ENCODE measurements around the gene PSMD14. TPM values are rescaled to one million over a fixed set of nuclear protein-coding genes. Genes with fewer than 3 reads are reported as not detected.

PSMD14 gene
- total RNA-seq, 1 donor from 2014 or later: 33.5 TPM

DNA sequence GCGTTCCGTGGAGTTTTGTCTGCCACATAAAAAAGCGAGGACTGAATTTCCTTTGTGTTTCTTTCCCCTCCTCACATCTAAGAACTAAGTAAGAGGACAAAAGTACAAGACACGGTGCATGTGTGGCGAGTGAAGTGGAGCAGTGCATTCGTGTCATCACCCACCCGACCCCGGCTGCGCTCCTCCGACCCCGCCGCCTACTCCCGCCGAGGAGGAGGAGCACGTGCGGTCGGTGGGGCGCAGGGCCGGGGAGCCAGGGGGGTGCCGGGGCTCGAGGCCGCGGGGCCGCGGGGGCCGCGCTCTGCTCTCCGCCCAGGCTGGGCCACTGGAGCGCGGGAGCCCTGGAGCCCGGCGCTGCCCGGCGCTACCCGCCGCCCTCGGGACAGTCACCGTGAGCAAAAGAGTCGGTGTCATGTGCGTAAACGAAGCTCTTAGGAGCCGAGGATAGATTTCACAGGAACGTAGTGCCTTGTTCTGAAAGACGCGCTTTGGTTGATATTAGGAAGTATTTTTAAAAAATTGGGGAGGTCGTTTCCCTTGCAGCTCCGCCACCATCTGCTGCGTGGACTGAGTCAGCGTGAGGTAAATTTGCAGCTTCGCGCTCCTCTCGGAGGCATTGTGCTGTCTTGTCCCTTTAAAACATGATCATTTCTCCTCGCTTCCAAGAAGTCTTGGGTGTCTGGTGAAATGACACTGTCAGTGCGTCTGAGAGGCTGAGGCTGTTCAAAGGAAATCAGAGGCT is 118.9 kb downstream of the PSMD14 start:
- DNase-seq (no peak), ATAC-seq (peak in 1 of 2 donors; percentile 13)
- no peak overlapping the region for H3K27ac ChIP-seq
- H3K9me3 ChIP-seq: no peaks in the 10 kb centered on the region
- H3K4me3 ChIP-seq: no peak overlapping the region
- peaks cover 85% of the 10 kb centered on the region for H3K27me3 ChIP-seq (ENCODE audit: low read depth)
- H3K4me1 ChIP-seq: peaks cover 16% of the 10 kb centered on the region
- H3K36me3 ChIP-seq: no peaks in the 10 kb centered on the region
- TF ChIP-seq, protein P1, sequence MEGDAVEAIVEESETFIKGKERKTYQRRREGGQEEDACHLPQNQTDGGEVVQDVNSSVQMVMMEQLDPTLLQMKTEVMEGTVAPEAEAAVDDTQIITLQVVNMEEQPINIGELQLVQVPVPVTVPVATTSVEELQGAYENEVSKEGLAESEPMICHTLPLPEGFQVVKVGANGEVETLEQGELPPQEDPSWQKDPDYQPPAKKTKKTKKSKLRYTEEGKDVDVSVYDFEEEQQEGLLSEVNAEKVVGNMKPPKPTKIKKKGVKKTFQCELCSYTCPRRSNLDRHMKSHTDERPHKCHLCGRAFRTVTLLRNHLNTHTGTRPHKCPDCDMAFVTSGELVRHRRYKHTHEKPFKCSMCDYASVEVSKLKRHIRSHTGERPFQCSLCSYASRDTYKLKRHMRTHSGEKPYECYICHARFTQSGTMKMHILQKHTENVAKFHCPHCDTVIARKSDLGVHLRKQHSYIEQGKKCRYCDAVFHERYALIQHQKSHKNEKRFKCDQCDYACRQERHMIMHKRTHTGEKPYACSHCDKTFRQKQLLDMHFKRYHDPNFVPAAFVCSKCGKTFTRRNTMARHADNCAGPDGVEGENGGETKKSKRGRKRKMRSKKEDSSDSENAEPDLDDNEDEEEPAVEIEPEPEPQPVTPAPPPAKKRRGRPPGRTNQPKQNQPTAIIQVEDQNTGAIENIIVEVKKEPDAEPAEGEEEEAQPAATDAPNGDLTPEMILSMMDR (IDR thresholded peaks at IDR 0.05): no peak
- intact Hi-C loops (cut with DNase I): no loop called here

DNA sequence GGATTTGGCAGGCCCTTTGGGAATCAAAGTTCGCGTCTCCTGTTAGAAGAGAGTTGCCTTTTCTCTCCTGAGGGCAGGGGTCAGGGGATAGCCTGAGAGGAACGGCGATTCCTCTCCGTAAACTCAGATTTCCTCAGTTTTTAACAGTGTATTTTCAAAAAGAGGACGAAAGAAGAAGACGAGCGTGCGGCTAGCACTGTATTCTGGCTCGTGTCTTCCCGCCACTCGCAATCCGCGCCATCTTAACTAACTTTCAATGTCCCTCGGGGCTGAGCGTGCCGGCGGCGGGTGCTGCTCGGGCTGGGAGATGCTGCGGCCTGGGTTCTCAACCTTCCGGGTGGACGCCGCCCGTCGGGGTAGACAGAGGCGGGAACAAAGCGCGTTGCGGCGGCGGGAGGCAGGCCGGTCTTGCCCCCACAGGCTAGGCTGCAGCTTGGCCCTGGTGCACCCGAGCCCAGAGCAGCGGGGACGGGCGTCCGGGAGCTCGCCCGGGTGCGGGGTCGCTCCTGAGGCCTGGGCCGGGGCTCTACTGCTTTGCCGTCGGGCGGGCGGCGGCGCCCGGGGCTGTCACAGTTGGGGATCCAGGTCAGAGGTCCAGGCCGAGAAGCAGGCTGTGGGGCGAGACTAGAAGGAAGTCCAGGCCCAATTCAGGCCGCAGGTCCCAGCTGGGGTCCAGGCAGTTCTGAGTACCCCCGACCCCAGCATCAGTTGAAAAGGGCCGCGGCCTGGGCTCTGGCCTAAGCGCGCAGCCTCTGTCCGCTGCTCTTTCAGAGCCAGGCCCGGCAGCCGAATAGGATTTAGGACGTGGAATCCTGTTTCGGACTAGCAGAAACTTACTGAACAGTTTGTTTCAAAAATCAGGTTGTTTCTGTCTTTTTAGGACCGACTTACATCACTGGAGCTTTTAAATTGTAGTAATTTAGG is 119.7 kb downstream of the PSMD14 start:
- intact Hi-C loops (cut with DNase I): no loop called here
- ATAC-seq (peak in 1 of 2 donors; percentile 25), DNase-seq (no peak)
- H3K9me3 ChIP-seq: no peaks in the 10 kb centered on the region
- no peaks in the 10 kb centered on the region for H3K36me3 ChIP-seq
- no peak overlapping the region for H3K27ac ChIP-seq
- no peak overlapping the region for H3K4me3 ChIP-seq
- peaks cover 16% of the 10 kb centered on the region for H3K4me1 ChIP-seq
- peaks cover 82% of the 10 kb centered on the region for H3K27me3 ChIP-seq (ENCODE audit: low read depth)
- TF ChIP-seq, protein P1 (IDR thresholded peaks at IDR 0.05): no peak

DNA sequence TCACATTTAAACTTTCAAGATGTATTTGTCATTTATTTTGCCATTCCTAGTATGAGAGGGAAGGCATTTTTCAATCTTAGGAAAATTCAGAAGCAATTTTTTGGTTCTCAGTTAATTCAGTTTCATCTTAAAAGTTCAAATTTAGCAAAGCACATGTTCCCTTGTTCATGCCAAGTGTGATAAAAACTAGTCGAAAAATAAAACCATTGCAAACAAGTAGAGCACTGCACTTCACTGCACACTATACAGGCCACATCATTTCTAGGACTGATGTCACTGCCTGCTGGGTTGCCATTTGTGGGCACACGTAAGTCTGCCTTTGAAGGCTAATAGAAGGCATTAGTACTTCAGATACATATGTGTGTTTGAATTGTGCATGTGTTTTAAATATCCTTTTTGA is 122.2 kb downstream of the PSMD14 start:
- H3K36me3 ChIP-seq: no peaks in the 10 kb centered on the region
- ATAC-seq (no peak), DNase-seq (no peak)
- intact Hi-C loops (cut with DNase I): no loop called here
- H3K4me1 ChIP-seq: peaks cover 9% of the 10 kb centered on the region
- TF ChIP-seq, protein P1 (IDR thresholded peaks at IDR 0.05): no peak
- H3K4me3 ChIP-seq: no peak overlapping the region
- H3K27ac ChIP-seq: no peak overlapping the region
- H3K27me3 ChIP-seq (ENCODE audit: low read depth): peaks cover 59% of the 10 kb centered on the region
- H3K9me3 ChIP-seq: no peaks in the 10 kb centered on the region

DNA sequence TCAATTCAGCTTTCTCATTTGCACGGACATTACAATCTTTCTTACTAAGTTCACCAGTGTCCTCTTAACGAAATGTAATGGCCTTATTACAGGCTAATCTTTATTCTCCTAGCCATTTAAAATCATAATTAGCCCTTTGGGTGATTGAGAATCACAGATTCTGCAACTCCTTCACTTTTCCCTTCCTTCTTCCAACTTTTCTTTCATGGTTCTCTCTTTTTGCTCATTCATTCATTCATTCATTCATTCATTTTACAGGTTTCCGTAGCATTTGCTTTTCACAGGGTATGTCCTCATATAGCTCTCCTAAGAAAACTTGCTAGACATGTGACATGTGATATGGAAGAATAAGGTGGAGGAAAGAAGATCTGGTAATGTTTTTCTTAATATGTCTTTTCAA is 123.9 kb downstream of the PSMD14 start:
- no peak overlapping the region for H3K4me3 ChIP-seq
- H3K27me3 ChIP-seq (ENCODE audit: low read depth): peaks cover 41% of the 10 kb centered on the region
- DNase-seq (no peak), ATAC-seq (no peak)
- no peaks in the 10 kb centered on the region for H3K9me3 ChIP-seq
- intact Hi-C loops (cut with DNase I): no loop called here
- TF ChIP-seq, protein P1 (IDR thresholded peaks at IDR 0.05): no peak
- H3K27ac ChIP-seq: no peak overlapping the region
- H3K4me1 ChIP-seq: peaks cover 9% of the 10 kb centered on the region
- no peaks in the 10 kb centered on the region for H3K36me3 ChIP-seq

DNA sequence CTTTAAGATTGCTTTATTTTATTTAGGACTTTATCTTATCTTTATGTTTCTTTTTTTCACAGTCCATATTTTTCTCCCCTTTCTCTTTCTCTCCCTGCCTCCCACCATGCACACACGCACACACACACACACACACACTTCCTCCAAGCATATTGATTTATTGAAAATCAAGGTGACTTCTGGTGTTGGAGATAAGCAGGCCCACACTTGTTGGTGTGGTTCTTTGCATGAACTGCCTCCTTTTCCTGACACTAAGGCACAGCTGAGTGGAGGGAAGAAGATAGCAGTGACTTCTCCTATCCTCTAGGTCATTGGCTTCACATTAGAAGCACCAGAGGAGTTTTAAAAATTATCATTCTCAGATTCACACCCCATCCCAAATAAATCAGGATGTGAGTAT is 125.9 kb downstream of the PSMD14 start:
- Histone ChIP-seq H3K9me3 (no peaks in the 10 kb centered on the region), H3K27me3 (ENCODE audit: low read depth) (peaks cover 23% of the 10 kb centered on the region)

More for the DNA sequence above, 125.9 kb downstream of the PSMD14 start:
- TF ChIP-seq, protein P1 (IDR thresholded peaks at IDR 0.05): no peak
- no peak for DNase-seq
- intact Hi-C loops (cut with DNase I): no loop called here
- H3K27ac ChIP-seq: no peak overlapping the region
- no peaks in the 10 kb centered on the region for H3K4me1 ChIP-seq
- no peaks in the 10 kb centered on the region for H3K36me3 ChIP-seq
- H3K4me3 ChIP-seq: no peak overlapping the region
- no peak for ATAC-seq
